Activated CD4-positive, CD25-positive, alpha-beta regulatory T cell treated with anti-CD3 and anti-CD28 coated beads, Interleukin-2, amount 50 U/mL, for 24 hours (primary cell): Measurements from ENCODE around the gene HOMER3.

Experiments
- ATAC-seq, 2 donors: fragments of 150-1000 bp; cut with Tn5 transposase; one replicate each; pipeline ENCODE4 v1.10.0; 2021; ENCODE audit warnings: mild to moderate bottlenecking in 1 of 2, moderate library complexity in 1 of 2

The HOMER3 gene

DNA sequence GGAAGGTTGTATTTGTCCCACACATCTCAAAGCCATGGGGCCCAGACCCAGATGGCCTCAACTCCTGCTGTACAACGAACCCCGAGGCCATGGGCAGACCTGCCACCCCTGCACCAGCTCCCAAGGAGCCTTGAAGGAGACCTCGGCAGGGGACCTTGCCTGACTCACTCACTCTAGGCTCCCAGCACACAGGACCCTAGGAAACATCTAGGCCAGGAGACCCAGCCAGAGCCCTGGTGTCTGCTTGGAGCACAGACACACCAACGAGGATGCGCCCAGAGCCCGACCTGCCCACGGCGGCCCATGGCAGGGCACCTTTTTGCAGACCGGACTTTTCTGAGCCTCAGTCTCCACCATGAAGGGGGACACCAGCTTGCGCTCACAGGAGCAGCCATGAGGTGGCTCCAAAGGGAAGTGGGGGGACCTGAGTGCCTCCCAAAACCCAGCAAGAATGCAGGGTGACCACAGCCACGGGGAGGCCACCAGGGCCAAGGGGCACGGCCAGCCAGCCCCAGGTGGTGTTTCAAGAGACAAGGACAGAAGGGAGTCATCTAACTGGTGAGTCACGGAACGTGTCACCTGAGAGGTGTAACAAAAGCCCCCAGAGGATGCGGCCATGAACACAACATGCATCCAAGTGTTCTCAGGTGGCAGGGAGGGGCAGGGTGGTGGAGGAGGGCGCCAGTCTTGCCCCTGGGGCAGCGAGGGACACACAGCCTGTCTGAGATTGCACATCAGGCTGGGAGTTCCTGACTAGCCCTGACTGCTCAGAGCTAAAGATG lies 40.1 kb downstream of the HOMER3 start:
- ATAC-seq = no peak

DNA sequence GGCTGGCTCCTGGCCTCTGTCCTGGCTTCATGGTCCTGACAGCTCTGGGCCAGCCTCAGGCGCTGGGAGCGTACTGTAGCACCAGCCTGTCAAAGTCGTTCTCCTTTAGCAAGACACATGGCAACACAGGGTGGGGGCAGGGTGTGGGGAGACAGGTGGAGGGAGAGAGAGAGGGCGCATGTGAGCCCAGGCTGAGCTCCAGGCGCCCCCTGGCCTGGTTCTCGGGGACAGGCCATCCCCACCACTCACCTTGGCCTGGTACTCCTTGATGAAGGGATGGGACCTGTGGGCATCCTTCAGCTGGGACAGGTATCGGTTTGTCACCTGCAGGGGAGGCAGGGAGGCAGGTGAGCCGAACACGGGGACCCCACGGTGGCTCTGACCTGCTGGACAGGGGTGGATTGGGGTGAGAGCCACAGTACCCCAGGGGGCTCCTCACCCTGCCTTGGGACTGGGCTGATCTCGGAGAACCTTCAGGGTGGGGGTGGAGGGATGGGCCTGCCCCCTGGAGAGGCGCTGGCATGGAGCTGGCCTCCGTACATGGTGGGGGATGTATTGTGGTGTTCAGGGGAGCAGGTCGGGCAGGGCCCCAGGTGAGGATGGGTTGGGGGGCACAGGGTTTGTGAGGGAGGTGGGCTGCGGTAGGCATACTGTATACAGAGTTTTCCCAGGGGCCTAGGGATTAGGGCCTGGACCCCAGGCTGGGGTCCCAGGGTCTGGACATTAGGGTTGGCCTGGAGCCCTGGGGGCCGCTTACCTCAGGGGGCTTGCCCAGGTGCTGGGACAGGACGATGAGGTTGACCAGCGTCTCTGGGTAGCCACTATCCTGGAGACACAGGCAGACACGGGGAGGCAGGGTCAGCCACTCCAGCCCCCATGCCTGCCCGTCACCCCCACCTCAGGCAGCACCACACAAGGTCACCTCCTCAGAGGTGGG lies 41.1 kb downstream of the HOMER3 start:
- ATAC-seq = no peak

DNA sequence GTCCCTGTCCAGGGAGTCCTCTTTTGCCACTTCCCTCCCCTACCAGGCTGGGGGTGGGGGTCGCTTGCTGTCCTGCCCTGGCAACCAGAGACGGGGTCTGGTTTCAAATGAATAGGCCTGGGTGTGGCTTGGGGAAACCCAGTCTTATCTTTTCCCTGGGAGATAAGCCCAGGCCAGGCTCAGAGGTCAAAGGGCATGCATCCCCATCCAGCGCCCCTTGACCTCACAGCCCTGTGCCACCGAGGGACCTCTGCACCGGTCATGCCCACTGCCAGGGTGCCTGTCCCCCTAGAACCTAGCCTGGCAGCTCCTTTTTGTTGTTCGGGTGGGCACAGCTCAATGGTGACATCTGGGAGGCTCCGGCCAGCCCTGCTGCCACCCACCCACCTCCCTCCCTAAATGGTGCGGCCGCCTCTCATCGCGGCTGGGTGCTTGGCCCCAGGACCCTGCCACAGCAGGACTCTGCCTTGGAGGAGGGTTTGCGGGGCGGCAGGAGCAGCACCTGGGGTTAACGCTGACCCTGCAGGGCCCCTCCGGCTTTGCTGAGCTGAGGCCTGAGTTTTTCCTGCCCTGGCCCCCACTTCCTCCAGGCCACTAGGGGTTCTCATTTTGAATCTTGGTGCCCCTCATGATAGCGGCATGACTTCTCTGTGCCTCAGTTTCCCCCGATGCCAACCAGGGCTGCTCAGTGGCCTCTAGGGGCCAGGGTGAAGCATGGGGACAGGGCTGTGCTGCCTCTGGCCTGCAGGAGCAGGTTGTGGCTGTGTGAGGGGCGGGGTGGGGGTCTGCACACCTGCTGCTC lies 42.2 kb downstream of the HOMER3 start:
- no peak for ATAC-seq

DNA sequence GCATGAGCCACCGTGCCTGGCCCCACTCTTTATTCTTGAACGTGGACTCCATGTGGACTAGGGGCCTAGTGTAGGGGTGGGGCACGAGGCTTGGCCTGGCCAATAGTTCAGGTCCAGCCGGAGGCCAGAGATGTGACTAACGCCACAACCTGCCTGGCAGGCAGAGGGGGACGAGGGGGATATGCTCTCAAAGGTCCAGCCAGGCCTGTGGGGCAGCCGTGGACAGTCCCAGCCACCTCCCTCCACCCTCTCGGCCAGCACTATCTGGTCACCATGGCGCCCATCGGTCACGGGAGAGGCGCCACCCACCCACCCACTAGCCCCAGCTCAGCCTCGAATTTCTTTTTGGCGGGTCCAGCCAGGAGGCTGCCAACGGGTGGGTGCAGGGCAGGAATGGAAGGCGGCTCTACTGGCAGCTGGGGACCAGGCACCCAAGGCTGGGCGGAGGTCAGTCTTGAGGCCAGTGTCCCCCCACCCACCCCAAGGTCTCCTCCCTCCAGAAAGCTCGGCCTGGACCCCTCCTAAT lies 42.9 kb downstream of the HOMER3 start:
- ATAC-seq = no peak

DNA sequence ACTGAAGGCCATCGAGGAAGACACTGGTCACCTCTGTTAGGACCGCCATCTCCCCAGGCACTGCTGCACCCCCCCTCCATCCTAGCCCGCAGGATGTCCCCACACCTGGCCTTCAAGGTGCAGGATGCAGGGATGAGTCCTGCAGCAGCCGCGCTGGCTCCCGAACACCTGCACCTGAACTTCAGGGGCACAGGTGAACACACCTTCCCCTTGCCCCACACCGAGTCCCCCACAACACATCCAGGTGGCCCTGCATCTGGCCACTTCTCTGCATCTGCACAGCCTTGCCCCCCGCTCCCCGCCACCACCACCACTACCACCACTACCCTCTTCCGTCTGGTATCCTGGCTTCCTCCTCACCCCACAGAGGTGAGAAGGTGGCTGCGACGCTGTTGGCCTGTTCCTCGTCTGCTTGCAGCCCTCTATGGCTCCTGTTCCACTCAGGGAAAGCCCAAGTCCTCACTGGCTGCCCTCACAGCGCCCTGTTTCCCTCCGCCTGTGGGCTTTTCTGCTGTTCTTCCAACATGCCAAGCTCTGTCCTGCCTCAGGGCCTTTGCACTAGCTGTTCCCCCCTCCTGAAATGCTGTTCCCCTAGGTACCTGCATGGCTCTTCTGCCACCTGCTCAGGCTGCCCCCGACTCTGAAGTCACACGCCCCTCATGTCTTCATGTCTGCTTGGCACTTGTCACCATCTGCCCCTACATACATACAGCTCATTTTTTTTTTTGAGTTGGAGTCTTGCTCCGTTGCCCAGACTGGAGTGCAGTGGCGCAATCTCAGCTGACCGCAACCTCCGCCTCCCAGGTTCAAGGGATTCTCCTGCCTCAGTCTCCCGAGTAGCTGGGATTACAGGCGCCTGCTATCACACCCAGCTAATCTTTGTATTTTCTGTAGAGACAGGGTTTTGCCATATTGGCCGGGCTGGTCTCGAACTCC lies 43.7 kb downstream of the HOMER3 start:
- ATAC-seq = no peak

DNA sequence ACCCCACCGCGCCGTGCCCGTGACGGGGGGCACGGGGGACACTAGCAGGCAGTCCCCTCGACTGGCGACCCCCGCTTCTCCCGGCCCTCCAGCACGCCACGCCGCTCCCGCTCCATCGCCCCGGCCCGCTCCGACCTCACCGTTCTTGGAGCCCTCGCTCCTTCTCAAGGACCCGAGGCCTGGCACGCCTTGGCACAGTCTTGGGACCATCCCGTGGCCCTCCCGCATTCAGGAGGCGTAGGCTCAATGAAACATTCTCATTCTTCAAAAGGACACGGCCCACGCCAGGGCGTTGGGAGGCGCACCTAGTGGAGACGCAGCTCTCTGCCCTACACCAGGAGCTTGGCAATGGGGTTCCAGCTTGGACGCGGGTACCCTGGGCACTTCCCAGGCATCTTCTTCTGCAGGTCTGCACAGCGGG lies 44.6 kb downstream of the HOMER3 start:
- ATAC-seq = peak in 1 of 2 donors; percentile 29

DNA sequence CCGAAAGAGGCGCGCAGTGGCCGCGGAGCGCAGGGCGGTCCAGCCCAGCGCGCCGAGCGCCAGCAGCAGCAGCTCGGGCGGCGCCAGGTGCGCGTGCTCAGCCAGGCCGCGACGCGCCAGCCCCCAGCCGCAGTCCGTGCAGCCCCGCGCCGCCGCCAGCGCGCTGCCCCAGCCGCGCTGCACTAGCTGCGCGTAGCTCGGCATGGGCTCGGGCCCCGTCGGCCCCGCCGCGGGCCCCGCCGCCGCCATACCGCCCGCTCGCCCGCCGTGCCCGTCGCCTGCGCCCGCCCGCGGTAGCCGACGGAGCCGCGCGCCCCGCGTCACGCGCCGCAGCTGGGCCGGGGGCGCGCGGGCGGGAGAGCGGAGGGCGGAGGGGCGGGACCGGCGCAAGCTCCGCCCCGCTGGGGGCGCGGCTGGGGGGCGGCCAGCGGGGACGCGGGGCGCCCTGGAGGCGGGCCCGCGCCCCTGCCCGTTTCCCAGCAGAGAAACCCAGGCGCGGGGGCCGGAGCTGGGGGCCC lies 45.1 kb downstream of the HOMER3 start, which contains the start of gene CERS1:
TSS of gene CERS1 (minus strand) at position 335 of the 518 bp plus-strand sequence. CDS start at position 249, 86 bp downstream.
- no peak for ATAC-seq

DNA sequence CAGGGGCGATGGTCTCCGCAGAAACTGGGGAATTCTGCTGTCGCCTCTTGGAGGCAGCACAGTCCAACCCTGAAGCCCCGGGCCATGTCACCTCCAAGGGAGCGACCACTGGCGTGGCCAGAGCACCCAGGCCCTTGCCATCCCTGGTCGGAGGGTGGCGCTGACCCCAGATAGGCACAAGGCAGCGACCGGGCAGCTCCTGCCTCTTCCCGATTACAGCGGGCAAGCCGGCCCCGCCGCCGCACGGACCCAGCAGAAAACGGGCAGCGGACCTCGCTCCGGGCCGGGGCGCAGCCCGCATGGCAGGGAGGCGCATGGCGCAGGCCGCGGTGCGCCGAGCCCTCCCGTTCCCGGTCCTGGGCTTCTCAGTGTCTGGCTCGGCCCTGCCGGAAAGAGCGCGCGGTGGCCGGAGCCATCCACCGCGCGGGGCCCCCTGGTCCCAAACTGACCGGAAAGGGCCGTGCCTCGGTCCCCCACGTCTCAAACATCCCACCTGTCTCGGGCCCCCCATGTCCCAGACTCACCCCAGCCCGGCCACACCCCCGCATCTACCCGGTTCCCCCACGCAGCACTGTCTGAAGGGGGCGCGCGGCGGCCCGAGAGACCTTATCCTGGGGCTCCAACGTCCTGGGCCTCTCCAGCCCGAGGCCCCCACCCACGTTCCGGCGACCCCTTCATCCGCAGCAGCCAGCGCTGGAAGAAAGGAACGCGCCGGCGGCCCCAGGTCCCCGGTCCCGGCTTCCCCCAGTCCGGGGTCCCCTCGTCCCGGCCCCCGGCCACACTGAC lies 45.8 kb downstream of the HOMER3 start:
- ATAC-seq = no peak

DNA sequence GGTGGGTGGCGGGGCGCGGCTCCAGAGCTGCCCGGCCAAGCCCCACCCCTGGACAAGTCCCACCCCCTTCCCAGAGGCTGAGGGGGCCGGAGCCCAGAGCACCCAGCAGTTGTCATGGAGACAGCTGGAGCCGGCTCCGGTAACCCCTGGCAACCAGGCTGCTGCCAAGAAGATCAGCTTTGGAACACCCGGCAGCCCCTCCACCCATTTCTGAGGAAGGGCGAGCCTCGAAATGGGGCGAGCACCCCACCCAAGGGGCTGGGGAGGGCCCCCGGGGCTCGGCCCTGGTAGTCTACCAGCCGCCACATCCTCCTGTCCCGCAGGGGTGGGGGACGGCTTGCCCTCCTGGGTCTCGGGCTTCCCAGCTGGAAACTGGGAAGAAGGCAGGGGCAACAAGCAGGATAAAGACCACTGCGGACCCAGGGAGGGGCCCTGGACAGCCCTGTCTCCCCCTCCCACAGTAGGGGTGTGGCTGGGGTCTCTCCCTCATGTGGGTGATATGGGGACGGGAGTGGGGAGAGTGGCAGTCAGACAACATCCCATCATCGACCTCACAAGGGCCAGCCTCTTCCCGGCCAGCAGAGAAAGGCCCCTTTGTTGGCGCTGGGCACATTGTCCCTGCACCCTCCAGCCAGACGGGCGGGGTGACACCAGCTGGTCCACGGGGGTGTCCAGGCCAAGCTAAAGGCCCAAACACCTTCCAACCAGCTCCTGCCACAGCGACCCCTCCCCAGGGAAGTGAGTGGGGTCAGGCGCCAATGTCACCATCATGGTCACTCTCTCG lies 46.6 kb downstream of the HOMER3 start:
- ATAC-seq = no peak

DNA sequence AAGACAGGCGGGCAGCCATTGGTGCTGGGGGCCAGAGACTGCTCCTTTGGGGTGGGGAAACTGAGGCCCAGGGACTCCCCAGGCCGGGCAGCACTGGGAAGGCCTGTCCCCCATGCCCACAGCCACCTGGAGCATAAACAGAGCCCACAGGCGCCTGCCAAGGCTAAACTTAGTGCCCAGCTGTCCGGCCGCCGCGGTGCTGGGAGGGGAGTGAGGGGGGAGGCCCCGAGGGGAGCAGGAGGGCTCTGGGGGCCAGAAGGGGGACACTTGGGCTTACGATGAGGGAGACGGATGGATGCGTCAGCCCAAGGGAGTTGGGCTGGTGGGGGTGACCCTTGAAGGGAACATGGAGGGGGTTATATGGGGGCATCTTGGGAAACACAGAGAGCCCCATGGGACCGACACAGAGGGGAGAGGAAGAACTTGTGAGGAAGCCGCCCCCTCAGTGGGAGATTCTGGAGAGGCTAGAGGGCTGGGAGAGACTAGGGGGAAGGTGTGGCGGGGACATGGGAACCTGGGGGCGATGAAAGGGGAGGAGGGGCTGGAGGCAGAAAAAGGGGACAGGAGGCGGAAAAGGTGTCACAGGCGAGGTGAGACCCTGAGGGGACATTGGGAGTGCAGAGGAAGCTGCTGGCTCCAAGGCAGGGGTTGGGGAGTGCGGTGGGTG lies 47.3 kb downstream of the HOMER3 start:
- ATAC-seq = no peak

DNA sequence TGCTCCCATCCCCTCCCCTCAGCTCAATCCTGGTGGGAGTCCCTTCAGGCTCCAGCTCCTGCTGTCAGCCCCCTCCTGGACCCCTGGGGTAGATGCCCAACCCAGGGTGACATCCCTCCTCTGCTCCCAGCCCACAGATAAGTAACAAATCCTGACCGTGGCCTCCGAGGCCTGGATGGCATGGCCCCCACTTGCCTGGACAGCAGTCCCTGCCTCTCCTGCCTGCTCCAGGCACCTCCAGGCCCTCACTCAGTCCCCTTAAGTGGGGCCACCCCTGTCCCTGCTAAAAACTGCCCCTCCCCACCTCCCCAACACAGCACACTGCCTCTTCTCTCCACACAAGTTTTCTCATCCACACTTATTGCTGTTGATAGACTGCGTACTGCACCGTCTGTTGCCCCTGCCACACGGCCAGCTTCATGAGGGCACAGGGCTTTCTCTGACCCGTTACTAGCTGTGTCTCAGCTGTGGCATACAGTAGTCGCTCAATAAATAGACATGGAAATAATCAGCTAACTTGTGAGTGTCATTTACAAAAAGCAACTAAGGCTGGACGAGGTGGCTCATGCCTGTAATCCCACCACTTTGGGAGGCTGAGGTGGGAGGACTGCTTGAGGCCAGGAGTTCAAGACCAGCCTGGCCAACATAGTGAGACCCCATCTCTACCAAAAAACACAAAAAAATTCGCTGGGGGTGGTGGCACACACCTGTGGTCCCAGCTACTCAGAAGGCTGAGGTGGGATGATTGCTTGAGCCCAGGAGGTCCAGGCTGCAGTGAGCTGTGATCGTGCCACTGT lies 50.9 kb downstream of the HOMER3 start:
- ATAC-seq = no peak

DNA sequence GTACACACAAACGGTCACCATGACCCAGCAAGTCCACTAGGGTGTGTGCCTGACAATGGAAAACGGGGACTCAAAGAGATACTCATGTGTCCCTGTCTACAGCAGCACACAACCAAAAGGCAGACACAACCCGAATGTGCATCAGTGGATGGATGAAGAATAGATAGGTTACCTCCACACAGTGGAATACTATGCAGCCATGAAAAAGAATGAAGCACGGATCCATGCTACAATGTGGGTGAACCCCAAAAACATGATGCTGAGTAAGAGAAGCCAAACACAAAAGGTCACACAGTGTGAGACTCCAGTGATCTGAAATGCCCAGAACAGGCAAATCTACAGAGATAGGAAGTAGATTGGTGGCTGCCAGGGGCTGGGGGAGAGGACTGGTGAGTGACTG lies 54.0 kb downstream of the HOMER3 start:
- ATAC-seq = no peak

DNA sequence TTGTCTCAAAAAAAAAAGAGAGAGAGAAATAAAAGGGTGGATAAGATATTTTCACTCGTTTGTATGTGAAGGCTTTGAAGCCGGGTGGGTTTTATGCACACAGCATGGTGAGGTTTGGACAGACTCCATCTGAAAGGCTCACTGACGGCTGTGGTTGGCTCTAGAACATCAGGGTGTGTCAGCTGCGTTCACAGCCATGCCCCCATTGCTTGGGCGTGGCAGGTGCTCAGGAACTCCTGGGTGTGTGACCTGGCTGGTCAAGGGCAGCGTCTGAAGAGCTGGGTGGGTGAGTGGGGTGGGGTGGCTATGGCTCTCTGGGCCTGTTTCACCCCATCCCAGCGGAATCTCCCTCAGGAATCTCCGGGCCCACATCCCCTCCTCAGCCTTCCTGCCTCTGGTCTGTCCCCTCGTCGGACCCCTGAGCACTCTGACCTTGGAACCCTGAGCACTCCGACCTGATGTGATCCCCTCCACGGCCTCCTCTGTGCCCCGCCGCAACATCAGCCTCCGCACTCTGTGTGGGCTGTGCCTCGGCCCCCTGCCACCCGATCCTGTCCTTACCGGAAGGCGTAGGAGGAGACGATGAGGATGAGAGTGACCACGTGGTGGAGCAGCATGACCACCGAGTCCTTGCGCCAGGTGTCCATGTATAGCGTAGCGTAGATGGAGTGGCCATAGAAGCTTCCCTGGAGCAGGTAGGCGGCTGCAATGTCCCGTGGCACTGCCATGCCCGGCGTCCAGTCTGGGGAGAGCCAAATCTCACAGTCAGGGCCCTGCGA lies 57.3 kb downstream of the HOMER3 start:
- no peak for ATAC-seq

DNA sequence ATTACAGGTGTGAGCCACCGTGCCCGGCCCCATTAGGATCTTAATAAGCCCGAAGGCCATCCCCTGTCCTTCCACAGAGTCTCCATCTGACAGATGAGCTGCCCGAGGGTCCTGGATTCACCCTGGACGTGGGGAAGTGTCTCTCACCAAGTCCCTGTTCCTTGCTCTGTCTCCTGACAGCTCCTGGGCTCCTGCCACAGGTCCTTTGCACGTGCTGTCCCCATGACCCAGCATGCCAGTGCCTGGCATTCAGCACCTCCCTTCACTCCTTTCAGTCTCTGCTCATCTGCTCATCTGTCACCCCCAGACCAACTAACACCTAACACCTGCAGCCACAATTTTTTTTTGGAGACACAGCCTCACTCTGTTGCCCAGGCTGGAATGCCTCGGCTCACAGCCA lies 59.5 kb downstream of the HOMER3 start:
- no peak for ATAC-seq

DNA sequence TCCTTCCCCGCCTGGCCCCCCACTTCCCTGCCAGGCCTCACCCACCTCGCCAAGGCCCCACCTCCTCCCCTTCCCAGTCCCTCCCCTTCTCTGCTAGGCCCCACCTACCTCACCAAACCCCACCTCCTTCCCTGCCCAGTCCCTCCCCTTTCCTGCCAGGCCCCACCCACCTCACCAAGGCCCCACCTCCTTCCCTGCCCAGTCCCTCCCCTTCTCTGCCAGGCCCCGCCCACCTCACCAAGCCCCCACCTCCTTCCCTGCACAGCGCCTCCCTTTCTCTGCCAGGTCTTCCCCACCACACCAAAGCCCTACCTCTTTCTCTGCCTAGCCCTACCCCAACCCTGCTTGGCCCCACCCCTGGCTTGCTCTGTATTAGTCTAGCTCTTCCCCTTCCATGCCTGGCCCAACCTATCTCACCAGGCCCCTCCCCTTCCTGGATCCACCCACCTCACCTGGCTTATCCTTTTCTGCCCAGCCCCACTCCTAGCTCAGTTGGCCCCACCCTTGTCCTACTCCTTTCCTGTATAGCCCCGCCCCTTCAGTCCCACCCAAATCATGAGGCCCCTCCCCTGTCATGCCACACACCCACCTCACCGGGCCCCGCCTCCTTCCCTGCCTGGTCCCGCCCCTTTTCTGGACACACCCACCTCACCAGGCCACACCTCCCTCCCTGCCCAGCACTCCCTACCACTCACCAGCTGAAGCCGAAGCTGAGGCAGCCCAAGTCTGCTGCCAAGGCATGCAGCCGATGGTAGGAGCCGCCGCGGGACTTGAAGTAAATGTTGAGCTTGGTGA lies 61.2 kb downstream of the HOMER3 start:
- peak in 1 of 2 donors; percentile 6 for ATAC-seq
